HG02588 (cell line): ENCODE data around the gene SYT1.

Source experiments
- ATAC-seq: cut with Tn5 transposase; IDR thresholded peaks from one replicate; pipeline ENCODE4 v1.9.1; 2021; ENCODE audit warnings: mild to moderate bottlenecking, moderate library complexity; ENCODE audit not compliant: unreplicated experiment

Gene SYT1

DNA sequence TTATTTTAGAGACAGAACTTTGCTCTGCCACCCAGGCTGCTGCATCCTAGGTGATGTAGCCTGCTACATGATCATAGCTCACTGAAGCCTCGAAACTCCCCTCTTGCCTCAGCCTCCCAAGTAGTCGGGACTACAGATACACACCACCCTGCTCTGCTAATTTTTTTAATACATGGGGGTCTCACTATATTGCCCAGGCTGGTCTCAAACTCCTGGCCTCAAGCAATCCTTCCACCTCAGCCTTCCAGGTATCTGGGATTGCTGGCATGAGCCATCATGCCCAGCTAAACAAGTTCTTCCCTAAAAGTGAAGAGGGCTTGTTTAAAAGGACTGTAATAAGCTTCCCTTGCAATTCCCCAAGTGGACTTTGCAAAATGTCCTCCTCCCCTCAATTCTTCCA is 515.8 kb downstream of the SYT1 start:
- ATAC-seq, result no peak

DNA sequence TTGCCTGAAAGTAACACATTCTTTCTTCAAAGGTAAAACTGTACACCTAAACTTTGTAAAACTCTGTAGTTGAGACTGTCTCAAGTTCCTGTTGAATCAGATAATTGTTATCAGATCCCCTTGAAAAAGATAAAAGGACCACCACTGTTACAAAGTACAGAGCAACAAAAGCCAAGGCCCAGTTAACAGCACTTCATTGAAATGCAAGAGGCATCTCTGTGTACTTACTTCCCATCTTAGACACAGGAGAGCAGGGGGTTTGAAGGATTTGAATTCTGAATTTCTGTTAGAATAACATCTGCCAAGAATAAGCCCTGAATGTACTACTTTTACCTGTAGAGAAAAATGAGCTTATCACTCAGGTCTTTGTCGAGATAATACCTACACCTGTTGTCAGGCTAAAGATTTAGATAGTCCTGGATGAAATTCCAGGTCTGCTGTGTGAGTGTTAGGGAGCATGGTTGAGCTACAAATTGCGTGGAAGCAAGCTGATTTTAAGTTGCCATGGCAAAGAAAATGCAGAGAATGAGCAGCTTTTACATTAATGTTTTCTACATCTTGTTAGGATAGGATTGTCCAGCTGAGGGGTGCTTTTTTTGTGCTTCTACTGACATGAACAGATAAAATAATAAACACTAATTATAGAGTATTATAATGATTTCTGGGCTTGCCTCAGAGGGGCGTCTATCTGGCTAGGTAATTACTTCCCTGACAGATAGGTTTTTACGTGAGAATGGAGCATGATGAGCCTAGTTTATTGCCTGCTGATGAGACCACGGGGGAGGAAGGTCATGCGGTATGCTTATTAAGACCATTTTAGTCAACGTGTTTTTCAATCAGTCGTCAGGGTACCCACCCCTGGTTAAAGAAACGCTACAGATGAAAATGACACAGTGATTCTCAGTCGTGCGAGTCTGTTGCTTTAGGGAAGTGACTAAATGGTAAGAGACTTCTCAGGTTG is 517.0 kb downstream of the SYT1 start:
- no peak for ATAC-seq

DNA sequence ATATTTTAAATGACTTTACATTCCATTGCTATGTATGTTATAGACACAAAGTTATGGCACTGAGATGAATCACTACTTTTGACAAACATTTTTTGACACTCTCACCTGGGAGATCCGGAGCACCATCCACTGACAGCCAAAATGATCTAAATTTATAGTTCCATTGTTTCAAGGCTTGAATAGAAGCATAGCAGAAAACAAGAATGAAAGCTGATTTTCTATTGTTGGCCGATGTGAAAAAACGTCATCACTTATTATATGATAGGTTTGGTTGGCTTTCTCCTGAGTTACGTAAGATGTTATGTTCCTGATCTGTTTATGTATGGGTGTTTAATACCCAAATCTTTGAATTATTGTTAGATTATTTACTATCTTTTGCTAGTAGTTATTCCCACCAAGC is 520.0 kb downstream of the SYT1 start:
- ATAC-seq, result no peak

DNA sequence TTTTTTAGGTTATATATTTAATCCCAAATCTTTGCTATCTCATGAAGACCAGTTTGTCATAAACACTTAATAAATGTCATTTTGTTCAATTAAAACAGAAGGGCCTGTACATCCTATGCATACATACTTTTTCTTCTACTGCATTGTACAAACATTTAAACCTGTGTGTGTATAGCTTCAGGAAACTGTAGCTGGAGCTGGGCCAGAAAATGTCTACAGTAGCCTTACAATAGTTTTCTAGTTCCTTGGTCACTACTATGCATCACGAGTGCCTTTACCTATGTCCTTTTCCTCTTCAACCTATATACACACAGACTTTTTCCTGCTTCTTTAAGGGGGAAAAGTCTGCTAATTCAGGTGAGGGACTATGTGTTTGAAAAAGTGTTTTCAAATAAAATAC is 523.4 kb downstream of the SYT1 start:
- no peak for ATAC-seq

DNA sequence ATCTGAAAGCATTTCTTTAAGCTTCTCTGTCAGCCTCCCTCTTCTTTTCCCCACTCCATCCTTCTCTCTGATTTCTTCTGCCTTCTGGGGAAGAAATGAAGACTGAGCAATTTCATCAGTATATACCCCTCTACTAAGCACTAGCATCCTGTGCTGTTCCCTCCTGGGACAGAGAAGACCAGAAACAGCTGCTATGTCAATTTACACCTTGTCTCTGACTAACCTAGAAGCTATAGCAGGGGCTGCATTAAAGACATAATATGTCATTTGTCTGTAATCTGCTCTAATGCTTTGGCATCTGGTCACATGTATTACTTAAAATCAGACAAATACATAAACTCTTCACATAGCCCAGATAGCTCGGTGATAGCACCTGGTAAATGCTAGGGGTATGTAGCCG is 529.3 kb downstream of the SYT1 start:
- no peak for ATAC-seq

DNA sequence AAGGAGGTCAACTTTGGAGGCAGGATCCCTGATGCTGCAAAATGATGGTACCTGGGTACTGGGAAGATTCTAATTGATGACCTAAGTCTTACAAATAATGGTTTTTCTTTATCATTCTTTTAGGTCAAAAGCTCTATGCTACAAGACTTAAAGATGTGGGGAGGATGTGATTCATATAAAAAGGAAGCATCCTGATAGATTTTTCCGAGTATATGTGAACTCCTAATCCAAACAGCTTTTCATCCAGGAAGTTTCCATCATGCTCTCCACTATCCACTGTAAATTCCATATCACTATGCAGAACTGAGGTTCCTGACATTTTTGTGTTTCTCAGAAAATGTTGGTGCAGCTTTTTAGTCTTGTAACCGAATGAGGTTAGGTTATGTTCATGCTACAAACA is 533.0 kb downstream of the SYT1 start:
- no peak for ATAC-seq

DNA sequence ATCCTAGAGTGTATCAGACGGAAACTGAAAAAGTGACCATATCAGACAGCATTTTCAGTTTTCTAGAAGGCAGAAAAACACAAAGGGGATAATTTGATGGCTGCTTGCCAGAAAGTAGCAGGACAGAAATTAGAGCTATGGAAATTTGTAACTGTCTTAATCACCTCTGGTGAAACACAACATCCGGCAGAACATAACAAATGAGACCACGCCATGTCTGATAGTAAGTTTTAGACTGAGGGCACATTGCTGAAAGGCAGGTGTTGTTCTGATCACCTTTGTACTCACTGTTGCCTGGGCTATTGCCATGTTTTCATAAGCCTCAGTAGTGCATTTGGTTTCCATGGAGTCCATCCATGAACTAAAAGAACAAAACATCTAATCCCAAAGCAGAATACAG is 535.9 kb downstream of the SYT1 start:
- ATAC-seq, result no peak

DNA sequence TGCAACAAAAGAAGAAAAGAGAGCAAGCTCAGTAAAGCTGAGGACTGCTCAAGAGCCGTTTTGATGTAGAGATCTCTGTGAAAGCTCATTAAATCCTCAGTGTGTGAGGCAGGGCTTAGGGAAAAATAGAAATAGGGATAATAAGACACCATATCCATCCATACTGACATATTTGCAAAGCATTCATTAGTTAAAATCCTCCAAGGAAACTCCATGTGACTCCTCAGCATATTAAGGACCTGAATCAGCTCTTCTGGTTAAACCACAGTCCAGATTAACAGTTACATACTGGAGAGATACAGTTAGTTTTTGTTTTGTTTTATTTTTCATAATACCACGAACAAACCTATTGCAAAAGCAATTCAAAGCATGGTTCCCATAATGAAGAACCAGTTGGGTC is 538.0 kb downstream of the SYT1 start:
- no peak for ATAC-seq

DNA sequence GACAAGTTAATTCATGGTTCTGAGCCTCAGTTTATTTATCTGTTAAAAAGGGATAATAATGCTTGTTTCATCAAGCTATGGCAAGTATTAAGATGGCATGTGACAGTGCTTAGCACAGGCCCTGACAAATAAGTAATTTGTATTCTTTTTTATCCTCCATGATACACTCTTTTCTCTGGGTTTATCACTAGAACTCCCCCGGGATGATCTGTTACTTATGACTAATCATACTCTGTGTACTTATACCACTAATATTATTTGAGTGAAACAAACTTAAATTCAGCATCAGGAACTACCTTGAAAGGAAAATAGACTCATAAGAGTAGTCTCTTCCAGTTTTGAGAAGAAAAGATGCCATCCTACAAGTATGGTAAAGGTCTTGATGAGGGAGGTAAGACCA is 542.4 kb downstream of the SYT1 start:
- ATAC-seq, result no peak

DNA sequence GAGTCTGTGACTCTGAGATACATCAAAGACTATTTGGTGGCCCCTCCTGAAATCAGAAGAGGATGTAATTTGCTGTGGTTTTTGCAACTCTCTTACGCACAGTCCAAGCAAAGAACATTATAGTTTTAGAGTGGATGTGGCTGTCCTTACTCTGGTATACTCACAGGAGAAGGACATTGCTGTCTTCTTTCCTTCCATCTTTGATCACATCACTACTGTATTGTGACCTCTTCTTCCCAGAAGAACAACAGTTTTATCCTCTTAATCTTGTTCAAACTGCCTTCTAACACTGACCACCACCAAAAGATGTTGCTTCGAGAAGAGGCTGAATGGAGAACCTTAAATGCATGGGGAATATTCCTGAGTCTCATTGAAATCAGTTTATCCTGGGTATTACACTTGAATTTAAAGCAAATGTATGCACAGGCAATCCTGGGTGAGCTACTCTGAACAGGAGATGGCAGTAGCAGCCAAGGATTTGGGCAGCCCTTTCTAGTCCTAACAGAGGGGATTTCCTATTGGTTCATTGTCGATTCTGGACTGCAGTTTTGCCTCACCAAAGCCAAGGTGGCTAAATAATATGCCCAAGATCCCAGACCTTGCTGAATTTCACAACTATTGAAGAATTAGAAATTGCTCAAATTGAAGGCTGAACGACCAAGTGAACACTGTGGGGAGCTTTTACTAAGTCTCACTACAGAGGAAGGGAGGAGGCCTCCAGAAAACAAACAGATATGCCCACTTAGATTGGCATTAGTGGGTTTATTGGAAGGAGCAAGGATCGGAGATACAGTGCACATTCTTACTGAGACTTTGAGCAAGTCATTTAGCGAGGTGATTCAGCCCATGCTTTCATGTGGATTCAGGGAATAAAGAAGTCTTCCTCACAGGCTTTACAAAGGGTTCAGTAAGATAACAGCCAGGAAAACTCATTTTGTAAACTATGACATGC is 543.4 kb downstream of the SYT1 start:
- peak; percentile 77 for ATAC-seq

DNA sequence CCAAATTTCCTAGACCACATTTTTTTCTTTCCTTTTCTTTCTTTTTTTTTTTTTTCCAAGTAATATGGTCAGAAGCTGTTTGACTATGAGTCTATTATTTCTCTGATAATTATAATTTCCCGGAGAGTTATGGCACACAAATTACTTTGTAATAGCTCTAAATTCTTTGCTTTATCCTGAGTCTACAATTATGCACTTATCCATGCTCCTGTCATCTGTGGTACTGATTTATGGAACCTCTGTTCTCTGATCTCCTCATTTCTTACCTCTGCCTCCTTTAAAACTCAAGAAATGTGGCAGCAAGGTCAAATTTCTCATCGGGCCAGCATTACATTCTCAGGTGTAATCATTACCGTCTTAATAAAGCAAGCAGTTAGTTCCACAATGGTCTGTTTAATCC is 544.1 kb downstream of the SYT1 start:
- no peak for ATAC-seq

DNA sequence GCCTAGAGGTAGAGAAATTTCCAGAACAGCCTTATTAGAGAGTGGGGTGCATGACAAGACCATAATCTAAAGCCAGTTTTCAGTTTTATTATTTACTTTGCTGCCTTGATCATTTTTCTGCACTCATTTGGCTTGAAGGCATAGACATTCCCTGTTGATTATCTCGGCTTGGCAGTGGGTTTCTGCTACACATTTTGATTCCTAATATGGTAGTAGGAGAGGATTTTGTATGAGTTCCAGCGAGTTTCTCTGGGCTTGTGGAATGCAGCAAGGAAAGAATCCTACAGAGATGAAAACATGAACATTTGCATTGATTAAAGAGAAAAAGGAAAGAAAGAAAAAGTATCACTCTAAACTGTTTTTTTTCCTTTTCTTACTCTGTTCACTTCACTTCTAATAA is 545.0 kb downstream of the SYT1 start:
- ATAC-seq, result no peak

DNA sequence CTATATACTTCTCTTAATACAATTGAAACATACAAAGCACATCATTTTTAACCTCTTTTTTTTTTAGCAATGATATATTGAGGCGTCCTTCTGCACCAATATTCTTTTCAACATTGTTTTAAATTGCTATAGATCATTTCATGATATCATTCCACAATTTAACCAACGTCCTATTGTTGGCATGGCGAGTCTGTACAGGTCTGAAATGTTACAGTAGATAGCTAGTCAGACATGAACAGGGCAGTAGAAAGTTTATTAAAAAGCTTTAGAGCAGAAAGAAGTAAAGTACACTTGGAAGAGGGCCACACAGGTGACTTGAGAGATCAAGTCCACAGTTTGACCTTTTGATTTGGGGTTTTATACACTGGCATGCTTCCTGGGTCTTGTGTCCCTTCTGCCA is 547.2 kb downstream of the SYT1 start:
- ATAC-seq, result no peak

DNA sequence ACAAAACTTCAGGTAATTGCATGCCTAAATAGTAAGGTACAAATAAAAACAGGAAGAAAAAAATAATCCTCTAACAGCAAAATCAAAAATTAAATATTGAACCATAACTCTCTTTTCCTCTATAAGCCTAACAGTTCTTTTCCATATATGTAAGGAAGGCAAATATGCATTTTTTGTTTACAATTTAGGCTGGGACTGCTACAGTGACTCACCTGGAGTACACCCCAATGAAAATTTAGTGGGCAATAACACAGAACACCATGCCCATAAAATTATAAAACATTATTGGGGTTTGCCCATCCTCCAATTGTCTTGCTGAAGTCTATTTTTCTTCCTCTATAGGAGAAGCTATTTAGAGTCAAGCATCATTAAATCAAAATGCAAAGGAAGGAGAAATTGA is 549.2 kb downstream of the SYT1 start:
- no peak for ATAC-seq

DNA sequence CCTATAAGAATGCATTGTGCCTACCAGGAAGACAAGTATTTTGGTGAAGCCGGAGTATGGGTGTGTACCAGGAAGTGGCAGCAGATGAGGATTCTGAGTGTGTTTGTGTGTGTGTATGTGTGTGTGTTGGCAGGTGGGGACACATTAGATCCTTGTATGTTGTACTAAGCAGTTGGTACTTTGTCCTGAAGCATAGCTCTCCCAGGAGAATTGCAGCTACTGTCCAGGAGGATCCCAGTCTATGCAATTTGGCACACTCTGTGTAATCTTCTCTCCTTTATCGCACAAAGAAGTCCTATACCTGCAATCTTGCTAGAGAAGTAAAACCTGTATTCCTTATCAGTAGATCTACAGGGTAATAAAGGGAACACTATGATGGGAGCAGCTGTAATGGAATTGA is 549.7 kb downstream of the SYT1 start:
- ATAC-seq, result no peak

DNA sequence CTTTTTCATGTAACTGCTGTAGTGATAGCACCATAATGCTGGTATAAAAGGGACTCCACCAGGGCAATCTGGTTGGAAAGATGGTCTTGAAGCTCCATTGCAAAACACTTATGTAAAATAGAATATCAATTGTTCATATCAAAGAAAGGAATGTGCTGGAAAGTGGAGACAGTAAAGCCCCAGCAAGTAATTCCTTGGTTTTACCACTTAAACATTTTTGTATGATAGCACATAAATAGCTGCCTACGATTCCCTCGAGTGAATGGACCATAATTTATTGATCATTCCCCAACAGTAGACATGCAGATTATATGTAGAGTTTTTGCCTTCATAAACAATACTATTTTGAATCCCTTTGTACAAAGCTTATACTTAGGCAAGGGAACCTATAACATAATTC is 550.7 kb downstream of the SYT1 start:
- ATAC-seq, result no peak

DNA sequence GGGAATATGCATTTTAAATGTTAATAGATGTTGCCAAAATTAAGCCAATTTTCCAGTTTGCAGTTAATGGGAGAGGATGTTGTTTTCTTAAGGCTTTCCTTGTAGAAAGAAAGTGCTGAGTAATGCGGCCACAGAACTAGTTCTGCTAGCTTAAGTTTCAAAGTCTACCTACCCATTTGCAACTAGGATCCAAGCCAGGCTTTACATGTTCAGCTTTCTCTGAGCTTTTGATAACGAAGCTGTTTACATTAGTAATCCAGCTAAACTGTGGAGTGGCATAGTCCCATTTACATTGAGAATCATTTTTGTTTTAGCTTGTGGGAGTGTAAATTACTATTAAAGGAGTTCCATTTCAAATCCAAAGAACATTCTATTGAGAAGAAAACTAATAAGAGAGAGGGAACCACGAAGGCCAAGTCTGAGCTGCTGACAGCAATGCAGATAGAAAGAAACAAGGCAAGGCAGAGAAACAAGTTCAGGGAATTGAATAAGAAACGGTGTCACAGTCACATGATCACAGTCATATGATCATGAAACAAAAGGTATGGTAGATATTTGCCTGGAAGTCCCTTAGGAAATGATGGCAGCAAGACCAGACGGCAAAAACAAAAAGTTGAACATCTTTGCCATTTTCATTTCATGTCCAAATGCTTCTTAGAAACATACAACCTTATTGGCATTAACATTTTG is 551.3 kb downstream of the SYT1 start:
- ATAC-seq, result no peak

DNA sequence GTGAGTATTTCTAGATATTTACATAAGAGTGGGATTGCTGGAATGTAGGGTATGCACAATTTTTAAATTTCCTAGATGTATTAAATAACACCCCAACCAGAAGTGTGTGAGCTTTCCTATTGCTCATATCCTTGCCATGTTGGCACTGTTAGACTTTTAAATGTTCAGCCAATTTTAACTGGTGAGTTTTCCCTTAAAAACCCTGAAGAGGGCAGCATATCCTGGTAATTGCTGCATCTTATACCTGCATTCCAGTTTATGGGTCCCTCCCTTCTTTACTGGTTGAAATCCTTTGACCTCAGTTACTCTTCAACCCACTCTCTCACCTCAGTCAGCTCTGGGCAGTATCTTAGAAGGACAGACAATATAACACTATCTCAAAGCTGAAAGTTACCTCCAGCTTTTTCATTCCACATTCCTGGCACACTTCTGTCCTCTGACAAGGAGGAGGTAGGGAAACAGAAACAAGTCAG is 555.6 kb downstream of the SYT1 start:
- no peak for ATAC-seq

DNA sequence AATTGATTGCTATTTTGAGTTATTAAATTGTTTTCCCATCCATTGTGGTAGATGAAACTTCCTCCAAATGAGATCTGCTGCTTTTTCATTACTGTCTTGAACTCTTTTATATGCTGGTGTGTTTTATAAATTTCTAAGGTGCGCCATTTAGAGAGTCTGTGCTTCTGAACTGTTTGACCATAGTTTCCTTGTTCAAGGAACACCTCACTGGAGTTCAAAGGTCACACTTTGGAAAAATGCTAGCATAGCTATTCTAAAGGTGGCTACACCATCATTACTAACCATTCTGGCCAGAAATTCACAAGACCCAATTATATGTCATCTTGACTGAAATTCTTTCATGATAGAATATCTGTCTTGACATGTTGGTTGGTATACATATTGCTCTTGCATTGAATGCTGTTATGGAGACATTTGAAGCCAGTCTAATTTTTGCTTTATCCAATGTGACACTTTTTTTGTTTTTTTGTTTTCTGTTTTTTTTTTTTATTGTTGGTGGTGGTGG is 556.7 kb downstream of the SYT1 start:
- ATAC-seq, result no peak

DNA sequence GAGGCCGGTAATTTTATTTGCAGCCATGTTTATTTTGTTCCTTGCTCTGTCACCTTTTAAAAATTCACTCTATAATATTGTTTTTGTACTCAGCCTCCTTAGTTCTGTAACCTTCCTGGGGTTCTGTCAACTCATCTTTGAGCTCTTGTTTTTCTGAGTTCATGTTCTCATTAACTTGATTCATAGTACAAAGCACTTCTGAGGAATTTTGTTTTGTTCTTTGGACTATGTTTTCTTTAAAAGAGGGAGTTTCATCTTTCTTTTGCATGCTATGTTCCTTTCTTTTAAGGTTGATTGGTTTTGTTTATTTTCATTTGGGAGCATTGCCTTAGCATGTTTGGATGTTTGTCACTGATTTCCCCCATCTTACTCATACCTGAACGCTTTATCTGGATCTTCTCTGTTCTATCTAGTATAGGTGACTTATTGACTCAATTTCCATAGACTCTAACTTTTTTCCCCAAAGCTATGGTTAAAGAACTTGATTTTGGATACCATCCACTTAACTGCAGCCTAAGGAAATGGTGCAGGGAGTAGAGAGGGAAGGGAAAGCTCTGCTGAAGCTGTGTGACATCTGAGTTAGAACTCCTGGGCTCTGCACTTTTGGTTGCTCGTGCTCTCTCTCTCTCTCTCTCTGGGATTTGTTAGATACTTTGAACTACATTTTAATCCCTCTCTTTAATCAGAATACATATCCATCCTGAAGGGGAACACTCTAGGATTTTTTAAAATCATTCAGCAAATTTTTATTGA is 557.7 kb downstream of the SYT1 start:
- ATAC-seq, result no peak
